CD4-positive, alpha-beta memory T cell (primary cell): ENCODE data around the gene GRM5. TPM values are rescaled to one million over a fixed set of nuclear protein-coding genes. Genes with fewer than 3 reads are reported as not detected.

ENCODE experiments used
- polyA plus RNA-seq, 2 donors: library from polyadenylated mRNA; unstranded; fragments of 300-500 nt; fragmentation: Illumina TruSeq; gene quantifications; one replicate each; pipeline ENCODE4 v1.2.3, GENCODE V29; 2021
- total RNA-seq, 2 experiments: library from RNA; stranded (reverse); gene quantifications; one replicate each; pipeline ENCODE4 v1.2.3, GENCODE V29; 2021

Gene GRM5
- total and polyA plus RNA-seq, 4 experiments from 2014 or later: not detected

Other genes with a start within 250 kb of the GRM5 start
- gene TYR, start 111.9 kb upstream of the GRM5 start, total RNA-seq: not detected
- gene TYR, start 111.9 kb upstream of the GRM5 start, polyA plus RNA-seq: not detected